HG02852 (cell line): ENCODE data around the gene FBP2.
"Not testable (repeated sequence)": the region's sequence is repeated elsewhere in the genome, so short reads cannot be mapped to it uniquely, and the experiment has no call there.

Experiments
- ATAC-seq: cut with Tn5 transposase; IDR thresholded peaks from one replicate; pipeline ENCODE4 v1.9.1; 2021; ENCODE audit warnings: mild to moderate bottlenecking, moderate library complexity; ENCODE audit not compliant: unreplicated experiment

The FBP2 gene

GRCh38 chr9:94606646-94607422, 13.2 kb upstream of the FBP2 start:
- ATAC-seq: no peak

- no peak for ATAC-seq
These were observed 9.9 kb upstream of the FBP2 start for GRCh38 chr9:94603259-94604160.

GRCh38 chr9:94602666-94603065, 9.0 kb upstream of the FBP2 start:
- no peak for ATAC-seq

GRCh38 chr9:94600715-94601114, 7.1 kb upstream of the FBP2 start:
- ATAC-seq: no peak

GRCh38 chr9:94600258-94600657, 6.6 kb upstream of the FBP2 start:
- no peak for ATAC-seq

GRCh38 chr9:94599102-94599501, 5.5 kb upstream of the FBP2 start:
- ATAC-seq: no peak

GRCh38 chr9:94592683-94593082, 941 bp downstream of the FBP2 start:
- not testable (repeated sequence) for ATAC-seq

GRCh38 chr9:94591876-94592275, 1.7 kb downstream of the FBP2 start:
- no peak for ATAC-seq

- not testable (repeated sequence) for ATAC-seq
These were observed 2.5 kb downstream of the FBP2 start for GRCh38 chr9:94591046-94591545.

GRCh38 chr9:94588681-94589080, 4.9 kb downstream of the FBP2 start:
- no peak for ATAC-seq

- no peak for ATAC-seq
These were observed 6.8 kb downstream of the FBP2 start for GRCh38 chr9:94586814-94587213.

- ATAC-seq: no peak
These were observed 7.3 kb downstream of the FBP2 start for GRCh38 chr9:94586316-94586715.

- no peak for ATAC-seq
These were observed 9.1 kb downstream of the FBP2 start for GRCh38 chr9:94584555-94584954.

- no peak for ATAC-seq
These were observed 11.9 kb downstream of the FBP2 start for GRCh38 chr9:94581728-94582127.

GRCh38 chr9:94577571-94577970, 16.1 kb downstream of the FBP2 start:
- no peak for ATAC-seq

GRCh38 chr9:94577036-94577435, 16.6 kb downstream of the FBP2 start:
- no peak for ATAC-seq

- no peak for ATAC-seq
These were observed 17.5 kb downstream of the FBP2 start for GRCh38 chr9:94576131-94576530.

GRCh38 chr9:94568972-94569712, 24.5 kb downstream of the FBP2 start:
- no peak for ATAC-seq

GRCh38 chr9:94568250-94568889, 25.3 kb downstream of the FBP2 start:
- ATAC-seq: no peak

- no peak for ATAC-seq
These were observed 26.4 kb downstream of the FBP2 start for GRCh38 chr9:94567271-94567670.

- no peak for ATAC-seq
These were observed 27.1 kb downstream of the FBP2 start for GRCh38 chr9:94566550-94566949.
